Left cardiac atrium (tissue), 4 donors: ENCODE measurements around the gene MYH7. TPM values are rescaled to one million over a fixed set of nuclear protein-coding genes. Genes with fewer than 3 reads are reported as not detected.
A peak's percentile ranks its signal among the peaks of the same experiment; 100 is the strongest.

Experiments
- ATAC-seq, 2 donors: fragments of 200-7000 bp; cut with Tn5 transposase; one replicate each; pipeline ENCODE4 v1.9.1; 2020; ENCODE audit warnings: mild to moderate bottlenecking in 2 of 2, moderate library complexity in 2 of 2
- DNase-seq: peaks from one replicate; pipeline ENCODE4 v3.0.0-alpha.2; 2020
- intact Hi-C, 2 donors: fragments of 100-400 bp; cut with DNase I; formaldehyde crosslinking; loops; one replicate each; pipeline versions ENCODE4 v1.14.1 to v1.15.1; 2022 to 2023
- total RNA-seq, 2 donors: library from RNA; stranded (reverse); fragmentation: NEBNext Ultra II Directional; extraction: Animal tissue kit (Norgen Biotek cat#: 25700); gene quantifications; one replicate each; pipeline ENCODE4 v1.2.1, GENCODE V29; 2021
- donor health status: DM: no; HTN: yes; CAD: no.
- donor health status: DM: no; HTN: yes; CAD: no; lungs with severe emphysema.
- donor health status: DM: yes; HTN: yes; CAD: no.
- donor health status: Dilated cardiomyopathy.

MYH7 gene
- total RNA-seq, 2 donors from 2014 or later: 175 to 201 TPM

DNA sequence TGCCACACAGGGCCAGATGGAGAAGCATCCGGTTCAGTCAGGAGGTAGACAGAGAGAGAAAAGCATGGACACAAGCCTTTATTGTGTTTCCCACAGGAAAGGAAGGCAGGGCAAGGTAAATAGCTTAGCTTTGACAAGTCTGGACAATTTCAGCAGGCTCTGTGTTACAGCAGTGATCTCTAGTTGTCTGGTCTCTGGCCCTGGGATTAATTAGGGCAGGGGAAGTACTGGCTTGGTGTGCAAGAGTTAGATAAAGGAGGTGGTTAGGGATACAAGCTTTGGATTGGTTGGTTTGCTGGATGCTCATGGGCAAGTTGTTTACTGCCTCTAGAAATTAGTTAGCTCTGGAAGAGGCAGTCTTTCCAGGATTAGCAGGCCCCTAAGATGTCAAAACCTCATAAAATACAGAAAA, 19.0 kb upstream of the MYH7 start:
- DNase-seq (no peak), ATAC-seq (no peak)
- intact Hi-C loops: loop anchor here in 1 of 2 donors (10.0 kb wide), 1 partner anchor 130 kb away; the partner anchor contains the start of gene PABPN1

- intact Hi-C loops: loop anchor here in 1 of 2 donors (10.0 kb wide), 1 partner anchor 127 kb away; the partner anchor contains the start of gene PABPN1
- no peak for DNase-seq
- no peak for ATAC-seq
Observed at GRCh38 chr14:23452237-23452636, 16.8 kb upstream of the MYH7 start.

DNA sequence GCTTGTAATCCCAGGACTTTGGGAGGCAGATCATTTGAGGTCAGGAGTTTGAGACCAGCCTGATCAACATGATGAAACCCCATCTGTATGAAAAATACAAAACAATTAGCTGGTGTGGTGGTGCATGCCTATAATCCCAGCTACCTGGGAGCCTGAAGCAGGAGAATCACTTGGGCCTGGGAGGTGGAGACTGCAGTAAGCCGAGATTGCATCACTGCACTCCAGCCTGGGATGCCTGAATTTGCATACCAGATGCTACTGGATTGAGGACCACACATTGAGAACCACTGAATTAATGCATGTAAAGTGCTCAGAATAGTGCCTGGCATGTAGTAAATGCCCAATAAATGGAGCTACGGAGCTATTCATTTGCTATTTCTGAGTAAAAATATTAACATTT, 14.9 kb upstream of the MYH7 start:
- ATAC-seq: no peak
- DNase-seq: no peak
- intact Hi-C loops: loop anchor here in 1 of 2 donors (10.0 kb wide), 1 partner anchor 126 kb away; the partner anchor contains the start of gene PABPN1

DNA sequence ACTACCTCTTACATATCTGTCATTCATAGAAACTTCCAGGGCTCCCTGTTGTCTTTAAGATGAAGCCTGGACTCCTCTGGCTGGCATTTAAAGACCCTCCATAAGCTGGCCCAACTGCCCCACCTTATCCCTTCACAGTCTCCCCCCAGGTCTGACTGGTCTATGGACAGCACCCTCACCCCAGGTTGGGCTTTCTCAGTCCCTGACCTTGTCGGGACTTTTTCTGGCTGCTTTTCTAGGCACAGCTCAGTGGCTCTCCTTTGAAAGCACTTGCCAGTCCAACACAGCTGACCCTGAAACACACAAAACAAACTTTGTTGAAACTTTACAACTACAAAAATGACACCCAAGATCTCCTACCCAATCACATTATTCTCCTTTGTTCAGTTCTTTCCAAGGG, 13.9 kb upstream of the MYH7 start:
- intact Hi-C loops: no loop called here
- ATAC-seq (no peak), DNase-seq (no peak)

- ATAC-seq (no peak), DNase-seq (no peak)
- intact Hi-C loops: loop anchor here in 1 of 2 donors (2.0 kb wide), 1 partner anchor 119 kb away; no protein-coding TSS in a partner anchor
Observed at GRCh38 chr14:23447361-23448350, 12.2 kb upstream of the MYH7 start.

- peak; percentile 39 to 59 for ATAC-seq
- intact Hi-C loops: loop anchor here in 1 of 2 donors (2.0 kb wide), 1 partner anchor 118 kb away; no protein-coding TSS in a partner anchor
- DNase-seq: peak; percentile 48
Observed at GRCh38 chr14:23446291-23446851, 10.9 kb upstream of the MYH7 start.

DNA sequence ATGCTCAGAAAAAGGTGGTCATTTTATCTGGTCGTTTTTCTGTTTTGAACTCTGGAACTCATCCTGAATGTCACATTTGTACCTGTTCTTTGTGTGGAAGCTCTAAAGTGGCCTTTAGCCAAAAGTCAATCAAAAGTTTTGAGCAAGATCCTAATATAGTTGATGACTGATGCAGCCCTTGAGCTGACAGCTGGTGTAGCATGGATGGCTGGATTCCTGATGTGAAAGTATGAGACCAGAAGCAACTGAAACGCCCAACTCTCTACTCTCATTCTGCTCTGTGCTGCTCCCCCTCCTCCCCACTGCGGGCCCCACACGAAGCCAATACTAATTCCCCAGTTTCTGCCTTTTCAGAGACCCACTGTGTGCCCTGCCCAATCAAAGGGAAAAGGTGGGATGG, 10.3 kb upstream of the MYH7 start:
- ATAC-seq: peak in 1 of 2 donors; percentile 38
- intact Hi-C loops: loop anchor here in 1 of 2 donors (2.0 kb wide), 1 partner anchor 117 kb away; no protein-coding TSS in a partner anchor
- no peak for DNase-seq

GRCh38 chr14:23444314-23444713, 8.9 kb upstream of the MYH7 start:
- DNase-seq: no peak
- intact Hi-C loops: loop anchor here in 1 of 2 donors (5.0 kb wide), 1 partner anchor 37 kb away; the partner anchor contains the start of gene MYH6
- peak in 1 of 2 donors; percentile 11 for ATAC-seq

DNA sequence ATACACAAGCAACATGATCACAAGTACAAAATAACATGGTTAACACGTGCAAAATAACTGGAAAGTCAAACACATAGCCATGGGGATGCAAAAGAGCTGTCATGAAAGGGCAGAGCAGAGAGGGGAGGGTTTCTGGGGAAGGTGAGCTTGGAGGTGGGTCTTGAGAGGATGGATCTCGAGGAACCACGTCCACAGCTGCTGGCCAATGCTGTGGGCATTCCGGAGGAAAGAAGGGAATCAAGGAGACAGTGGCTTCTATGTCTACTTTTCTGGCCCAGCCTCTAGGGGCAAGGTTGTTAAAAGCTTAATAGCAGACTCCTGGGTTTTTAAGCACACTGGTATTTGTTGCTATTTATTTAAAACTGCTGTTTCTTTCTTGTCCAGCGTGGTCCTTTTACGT, 8.4 kb upstream of the MYH7 start:
- intact Hi-C loops: loop anchor here (1.0 to 5.0 kb wide), 2 partner anchors 35 to 37 kb away; partner anchors contain the start of gene MYH6 (in 1 of the 2)

GRCh38 chr14:23443411-23443812, 8.0 kb upstream of the MYH7 start:
- intact Hi-C loops: loop anchor here (1.0 to 5.0 kb wide), 2 partner anchors 34 to 36 kb away; partner anchors contain the start of gene MYH6 (in 1 of the 2)
- ATAC-seq (peak; percentile 74 to 78), DNase-seq (peak; percentile 40)

More for the DNA sequence above, 8.4 kb upstream of the MYH7 start:
- no peak for ATAC-seq
- no peak for DNase-seq

- DNase-seq (peak; percentile 55), ATAC-seq (peak; percentile 58 to 63)
- intact Hi-C loops: loop anchor here (1.0 to 5.0 kb wide), 2 partner anchors 34 to 36 kb away; partner anchors contain the start of gene MYH6 (in 1 of the 2)
Observed at GRCh38 chr14:23442721-23443356, 7.4 kb upstream of the MYH7 start.

- intact Hi-C loops: loop anchor here in 1 of 2 donors (5.0 kb wide), 1 partner anchor 34 kb away; the partner anchor contains the start of gene MYH6
- ATAC-seq: no peak
- no peak for DNase-seq
Observed at GRCh38 chr14:23441076-23441475, 5.6 kb upstream of the MYH7 start.

DNA sequence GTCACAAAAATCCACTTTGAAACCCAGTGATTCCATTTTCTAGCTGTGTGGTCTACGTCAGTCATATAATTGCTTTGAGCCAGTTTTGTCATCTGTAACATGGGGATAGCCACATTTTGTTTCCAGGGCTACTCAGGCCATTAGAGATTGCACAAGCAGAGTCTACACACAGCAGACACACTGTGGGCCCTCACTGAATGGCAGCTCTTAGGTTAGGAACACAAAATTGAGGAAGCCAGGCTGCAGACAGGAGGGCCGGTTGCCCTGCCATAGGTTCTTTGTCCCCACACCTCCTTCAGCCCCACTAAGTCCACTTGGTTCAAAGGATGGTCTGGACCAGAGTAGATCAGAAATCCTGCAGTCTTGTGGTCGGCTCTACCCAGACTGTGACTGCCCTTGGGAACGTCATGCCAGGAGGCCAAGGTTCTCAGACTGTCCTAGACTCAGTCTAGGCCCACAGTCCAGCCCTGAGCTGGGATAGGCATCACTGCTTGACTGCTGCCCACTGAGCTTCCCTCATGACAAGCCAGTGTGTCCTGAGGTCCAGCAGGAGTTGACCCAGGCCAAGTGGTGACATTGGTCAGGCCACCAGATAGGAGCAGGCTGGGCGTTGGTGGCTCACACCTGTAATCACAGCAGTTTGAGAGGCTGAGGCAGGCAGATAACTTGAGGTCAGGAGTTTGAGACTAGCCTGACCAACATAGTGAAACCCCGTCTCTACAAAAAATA, 3.8 kb upstream of the MYH7 start:
- ATAC-seq: no peak
- no peak for DNase-seq
- intact Hi-C loops: no loop called here

DNA sequence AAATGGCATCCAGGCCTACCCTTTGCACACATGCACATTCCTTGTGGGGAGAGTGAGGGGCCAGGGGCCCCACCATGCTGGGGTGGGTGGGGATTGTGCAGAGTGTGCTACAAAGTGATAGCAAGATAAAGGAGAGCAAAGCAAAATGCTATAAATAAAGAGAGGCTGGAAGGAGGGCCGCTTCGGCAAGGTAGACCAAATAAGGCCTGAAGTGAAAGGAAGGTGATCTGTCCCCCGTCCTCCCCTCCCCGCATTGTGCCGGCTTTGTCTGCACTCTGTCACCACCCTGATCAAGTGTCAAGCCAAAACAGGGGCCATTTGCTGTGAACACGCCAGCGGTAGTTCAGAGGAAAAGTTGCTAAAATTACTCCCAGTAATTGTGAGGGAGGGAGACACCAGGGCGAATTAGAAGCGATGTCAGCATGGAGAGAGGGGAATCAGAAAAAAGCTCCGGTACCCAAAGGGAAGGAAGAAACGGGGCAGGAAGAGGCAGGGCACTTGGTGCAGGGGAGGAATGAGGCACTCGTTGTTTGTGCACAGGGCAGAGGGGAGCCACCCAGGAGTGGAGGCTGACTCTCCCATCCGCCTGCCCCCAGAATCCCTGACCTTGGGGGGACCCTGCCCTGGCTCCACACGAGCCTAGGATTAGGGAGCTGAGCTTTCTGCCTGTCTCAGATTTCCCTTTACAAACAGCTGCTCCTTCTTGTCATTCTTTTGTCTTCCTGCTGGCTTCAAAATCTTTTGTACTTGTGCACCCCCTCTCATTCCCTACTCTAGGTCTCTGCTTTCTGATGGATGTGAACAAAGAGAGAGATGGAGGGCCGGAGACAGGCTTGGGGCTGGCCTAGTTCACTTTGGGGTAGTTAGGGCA, 2.9 kb upstream of the MYH7 start:
- DNase-seq: peak; percentile 64
- ATAC-seq: peak; percentile 71 to 73
- intact Hi-C loops: no loop called here

DNA sequence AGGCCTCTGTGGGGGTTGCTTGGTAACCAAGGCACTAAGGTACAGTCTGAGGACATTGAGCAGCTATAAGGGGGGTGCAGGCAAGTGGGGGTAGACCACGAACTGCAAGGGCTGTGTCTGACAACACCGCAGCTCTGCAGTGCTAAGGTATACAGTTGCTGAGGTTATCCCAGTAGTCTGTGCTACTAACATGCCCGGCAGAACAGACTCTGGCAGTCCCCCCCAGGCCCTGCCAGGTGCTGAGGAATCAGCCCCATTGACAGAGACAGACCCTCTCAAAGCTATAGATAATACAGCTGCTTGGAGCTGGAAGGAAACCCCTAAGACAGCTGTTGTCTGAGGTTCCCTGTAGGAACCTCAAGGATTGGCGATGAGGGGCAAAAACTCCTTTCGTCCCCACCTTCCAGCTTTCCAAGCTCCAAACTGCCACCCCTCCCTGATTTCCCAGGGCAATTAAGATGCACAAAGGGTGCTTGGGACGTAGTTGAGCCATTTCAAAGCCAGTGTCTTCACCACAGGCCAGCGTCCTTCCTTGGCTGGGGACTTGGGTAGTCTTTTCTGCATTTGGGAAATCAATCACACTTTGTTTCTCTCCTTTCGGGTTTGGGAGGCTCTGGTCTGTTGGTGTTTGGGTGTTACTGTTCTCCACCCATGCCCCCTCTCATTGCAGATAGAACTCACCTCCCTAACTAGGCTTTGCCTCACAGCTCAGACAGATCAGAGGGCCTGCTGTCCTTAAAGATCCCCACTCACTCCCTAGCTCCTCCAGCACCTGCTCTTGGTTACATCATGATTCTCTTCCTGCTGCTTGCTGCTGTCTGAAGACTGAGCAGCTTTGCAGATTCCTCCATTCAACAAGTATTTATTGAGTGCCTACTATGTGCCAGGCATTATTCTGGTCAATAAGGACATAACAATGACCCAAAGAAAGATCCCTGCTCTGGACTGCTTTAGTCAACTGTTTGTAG, 2.0 kb upstream of the MYH7 start:
- DNase-seq: no peak
- no peak for ATAC-seq
- intact Hi-C loops: no loop called here
